ENCODE measurements around the gene MSRB3.
A peak's percentile ranks its signal among the peaks of the same experiment; 100 is the strongest.
"Not testable (repeated sequence)": the region's sequence is repeated elsewhere in the genome, so short reads cannot be mapped to it uniquely, and the experiment has no call there.

The MSRB3 gene

DNA sequence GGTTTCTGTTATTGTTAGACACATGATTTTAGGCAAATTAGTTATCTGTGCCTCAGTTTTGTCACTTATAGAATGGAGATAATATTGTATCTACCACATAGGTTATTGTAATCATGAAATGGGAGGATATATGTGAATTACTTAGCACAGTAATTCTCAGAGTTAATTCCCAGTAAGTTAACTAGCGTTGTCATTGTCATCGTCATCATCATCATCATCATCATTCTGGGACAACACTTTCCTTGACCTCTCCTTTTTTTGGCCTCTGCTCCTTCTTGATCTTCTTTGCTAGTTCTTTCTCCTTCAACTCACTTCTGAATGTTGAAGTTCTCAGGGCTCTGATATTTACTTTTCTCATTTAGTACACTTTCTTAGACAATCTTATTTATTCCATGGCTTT is 13.8 kb downstream of the MSRB3 start:
- no peak for DNase-seq (ENCODE audit: low spot score)

DNA sequence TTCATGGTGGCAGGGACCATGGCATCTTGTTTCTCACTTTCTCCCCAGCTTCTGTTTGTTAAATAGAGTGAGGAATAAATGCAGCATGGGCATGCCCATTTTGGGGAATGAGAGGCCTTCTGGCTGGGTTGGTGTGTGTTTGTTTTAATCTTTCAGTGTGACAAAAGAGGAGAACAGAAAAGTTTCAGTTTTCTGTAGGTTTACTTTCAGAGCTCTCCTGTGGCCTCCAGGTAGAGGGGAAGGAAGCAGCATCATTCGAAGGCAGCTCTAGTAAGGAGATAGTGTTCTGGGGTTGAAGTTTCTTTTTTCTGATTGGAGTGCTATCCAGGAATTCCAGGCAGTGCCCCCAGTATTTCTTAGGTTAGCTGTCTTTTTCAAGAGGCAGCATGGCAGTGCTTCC is 15.3 kb downstream of the MSRB3 start:
- DNase-seq (ENCODE audit: low spot score) = no peak

GRCh38 chr12:65294641-65295262 is 16.3 kb downstream of the MSRB3 start:
- DNase-seq (ENCODE audit: low spot score) = no peak

DNA sequence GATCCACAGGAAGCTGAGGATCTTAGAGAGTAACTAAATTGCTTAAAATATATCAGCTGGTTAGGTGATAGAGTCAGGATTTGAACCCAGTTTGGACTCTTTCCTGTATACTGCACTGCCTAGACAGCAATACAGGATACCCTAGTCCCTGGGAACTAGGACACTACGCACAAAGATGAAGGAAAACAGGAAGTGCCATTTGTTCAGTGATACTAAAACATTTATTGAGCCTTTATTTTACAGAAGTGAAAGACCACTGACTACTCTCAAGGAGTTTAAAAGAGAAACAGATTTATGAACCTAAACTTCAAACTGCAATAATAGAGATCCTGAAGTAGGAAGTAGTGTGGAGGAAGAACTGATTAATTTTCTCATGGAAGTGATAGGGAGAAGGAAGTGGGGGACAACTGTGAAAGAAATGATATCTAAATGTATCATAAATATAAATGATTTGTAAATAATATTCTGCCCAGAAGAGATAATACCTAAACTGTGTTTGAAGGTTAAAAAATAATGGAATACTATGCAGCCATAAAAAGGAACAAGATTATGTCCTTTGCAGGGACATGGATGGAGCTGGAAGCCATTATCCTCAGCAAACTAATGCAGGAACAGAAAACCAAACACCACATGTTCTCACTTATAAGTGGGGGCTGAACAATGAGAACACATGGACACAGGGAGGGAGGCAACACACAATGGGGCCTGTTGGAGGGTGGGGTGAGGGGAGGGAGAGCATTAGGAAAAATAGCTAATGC is 18.2 kb downstream of the MSRB3 start:
- no peak for DNase-seq (ENCODE audit: low spot score)

GRCh38 chr12:65300097-65300496 is 21.6 kb downstream of the MSRB3 start:
- no peak for DNase-seq (ENCODE audit: low spot score)

- DNase-seq (ENCODE audit: low spot score) = no peak
Measured at GRCh38 chr12:65300679-65301349, 22.3 kb downstream of the MSRB3 start.

GRCh38 chr12:65302891-65303290 is 24.4 kb downstream of the MSRB3 start:
- DNase-seq (ENCODE audit: low spot score) = no peak

DNA sequence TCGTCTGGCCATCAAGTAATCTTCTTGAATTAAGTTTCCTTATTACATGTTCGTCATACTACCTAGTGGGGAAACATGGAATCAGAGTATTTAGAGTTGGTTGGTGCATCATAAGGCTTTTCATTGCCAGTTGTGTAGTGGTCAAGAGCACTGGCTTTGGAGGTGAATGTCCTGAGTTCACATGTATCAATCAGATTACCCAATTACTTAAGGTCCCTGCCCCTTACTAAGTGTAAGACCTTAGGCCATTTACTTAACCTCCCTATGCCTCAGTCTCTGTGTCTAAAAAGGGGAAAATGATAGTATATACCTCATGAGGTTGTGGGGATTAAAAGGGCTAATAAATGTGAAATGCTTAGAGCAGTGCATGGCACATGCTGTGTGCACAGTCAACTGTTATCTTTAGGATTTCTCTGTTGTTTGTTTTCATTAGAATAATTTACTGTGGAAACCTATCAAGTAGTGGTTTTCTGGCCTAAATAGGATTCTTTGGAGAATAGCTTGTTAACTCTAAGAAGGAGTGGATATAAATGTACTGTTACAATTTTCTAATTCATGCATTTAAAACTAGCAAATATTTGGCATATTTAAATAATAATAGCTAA is 27.0 kb downstream of the MSRB3 start:
- no peak for DNase-seq (ENCODE audit: low spot score)

- peak; percentile 12 for DNase-seq (ENCODE audit: low spot score)
Measured at GRCh38 chr12:65306366-65307168, 28.1 kb downstream of the MSRB3 start.

- no peak for DNase-seq (ENCODE audit: low spot score)
Measured at GRCh38 chr12:65307169-65307501, 28.7 kb downstream of the MSRB3 start.

- DNase-seq (ENCODE audit: low spot score) = no peak
Measured at GRCh38 chr12:65308006-65308405, 29.5 kb downstream of the MSRB3 start.

- DNase-seq (ENCODE audit: low spot score) = no peak
Measured at GRCh38 chr12:65308601-65309071, 30.2 kb downstream of the MSRB3 start.

DNA sequence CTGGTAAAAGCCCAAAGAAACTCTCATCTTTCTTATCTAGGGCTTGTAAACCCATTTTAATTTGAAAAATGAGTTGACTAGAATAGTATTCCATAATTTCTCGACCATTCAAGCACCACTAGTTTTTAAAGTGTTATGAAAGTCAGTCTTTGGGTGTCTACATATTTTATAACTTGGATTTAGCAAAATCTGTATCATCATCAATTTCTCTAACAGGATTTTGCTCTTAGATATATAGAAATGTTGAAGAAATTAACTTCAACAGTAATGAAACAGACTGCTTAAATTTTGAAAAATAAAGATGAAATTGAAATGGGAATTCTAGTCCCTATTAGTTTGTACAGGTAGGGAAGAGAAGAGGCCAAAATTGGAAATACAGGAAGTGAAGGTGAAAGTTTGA is 32.8 kb downstream of the MSRB3 start:
- DNase-seq (ENCODE audit: low spot score) = no peak

DNA sequence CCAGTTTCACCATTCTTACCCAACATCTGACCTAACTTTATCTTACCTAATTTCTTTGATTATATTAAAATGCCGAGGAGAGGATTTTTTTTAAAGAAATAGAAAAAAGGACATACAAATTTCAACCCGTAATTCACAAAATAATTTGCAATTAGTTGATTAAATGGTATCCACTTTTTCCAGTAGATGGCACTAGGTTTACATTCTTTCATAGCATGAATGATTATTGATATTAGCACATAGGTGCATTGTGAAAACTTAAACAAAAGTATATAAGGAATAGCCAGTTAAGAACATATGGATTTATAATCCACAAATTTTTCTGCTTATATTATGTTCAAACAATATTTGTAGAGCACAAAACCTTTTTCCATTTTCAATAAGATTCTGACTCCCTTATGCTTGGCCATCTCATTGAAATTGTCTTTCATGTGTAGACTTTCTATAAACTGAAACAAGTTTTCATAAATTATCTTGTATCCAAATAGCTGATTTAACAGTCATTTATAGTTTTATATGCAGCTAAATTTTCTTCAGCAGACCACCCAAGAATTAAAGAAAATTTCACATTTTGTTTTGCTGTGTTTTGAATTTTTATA is 35.3 kb downstream of the MSRB3 start:
- DNase-seq (ENCODE audit: low spot score) = no peak

DNA sequence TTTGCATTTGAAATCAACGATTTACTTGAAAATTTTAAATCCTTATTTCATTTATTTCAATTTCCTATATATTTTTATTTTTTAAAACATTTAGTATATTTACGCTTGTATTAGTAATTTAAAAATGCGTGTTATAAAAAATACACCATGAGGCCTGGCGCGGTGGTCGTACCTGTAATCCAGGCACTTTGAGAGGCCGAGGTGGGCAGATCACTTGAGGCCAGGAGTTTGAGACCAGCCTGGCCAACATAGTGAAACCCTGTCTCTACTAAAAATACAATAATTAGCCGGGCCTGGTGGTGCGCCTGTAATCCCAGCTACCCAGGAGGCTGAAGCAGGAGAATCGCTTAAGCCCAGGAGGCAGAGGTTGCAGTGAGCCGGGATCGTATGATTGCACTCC is 36.8 kb downstream of the MSRB3 start:
- DNase-seq (ENCODE audit: low spot score) = not testable (repeated sequence)

DNA sequence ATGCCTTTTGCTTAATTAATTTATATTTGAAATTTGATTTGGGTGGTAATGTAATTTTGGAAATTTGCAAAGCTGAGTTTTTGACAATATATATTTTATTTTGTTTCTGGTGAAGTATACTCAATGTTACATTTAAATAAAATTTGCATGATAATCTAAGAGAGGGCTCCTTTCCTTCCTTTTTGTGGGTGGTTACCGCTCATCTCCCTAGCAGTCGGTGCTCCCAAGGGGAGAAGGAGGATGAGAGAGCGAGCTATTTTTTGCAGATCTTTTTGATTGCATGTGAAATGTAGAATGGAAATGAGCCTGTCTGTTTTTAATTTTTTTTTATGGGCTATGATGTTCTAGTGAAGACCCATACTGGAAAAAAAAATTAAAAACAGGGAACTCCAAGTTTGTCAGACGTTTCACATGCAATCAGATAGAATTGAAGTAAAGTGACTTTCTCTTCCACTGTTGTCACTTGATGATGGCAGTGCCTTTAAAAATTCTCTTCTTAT is 39.8 kb downstream of the MSRB3 start:
- no peak for DNase-seq (ENCODE audit: low spot score)

DNA sequence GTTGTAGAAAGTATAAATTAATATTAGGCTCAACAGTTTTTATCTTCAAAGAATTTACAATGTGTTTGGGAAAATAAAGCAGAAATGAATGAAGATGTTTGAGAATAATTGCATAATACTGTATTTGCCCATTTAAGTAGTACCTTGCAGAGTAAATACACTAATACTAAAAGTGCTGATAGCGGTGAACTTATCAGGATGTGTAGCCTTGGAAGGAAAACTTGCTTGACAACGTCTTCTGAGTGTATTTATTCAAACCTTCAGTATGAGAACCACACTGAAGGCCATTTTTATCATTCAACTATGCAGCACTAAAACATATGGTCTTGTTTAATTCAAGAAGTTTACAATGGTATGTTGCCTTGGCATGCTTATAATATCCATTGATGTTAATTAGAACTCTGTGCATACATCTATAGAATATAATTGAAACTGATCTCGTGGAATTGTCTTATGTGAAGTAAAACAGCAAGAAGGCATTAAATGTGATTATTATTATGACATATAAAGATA is 41.3 kb downstream of the MSRB3 start:
- no peak for DNase-seq (ENCODE audit: low spot score)

DNA sequence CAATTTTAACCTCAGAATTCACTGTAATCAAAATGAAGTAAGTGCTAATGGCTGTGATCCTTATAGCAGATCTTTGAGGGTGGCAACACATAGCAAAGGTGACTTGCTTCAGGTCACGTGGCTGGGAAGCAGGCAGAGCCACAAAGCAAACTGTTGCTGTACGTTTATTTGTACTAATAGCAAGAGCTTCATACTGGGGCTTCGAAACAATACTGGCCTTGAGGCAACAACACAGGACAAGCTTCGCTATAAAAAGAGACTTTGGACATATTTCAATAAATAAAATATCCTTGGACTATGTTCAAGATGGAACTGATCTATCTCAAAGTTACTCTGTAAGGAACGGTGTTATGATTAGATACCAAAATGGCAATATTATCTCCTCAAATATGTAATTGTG is 44.6 kb downstream of the MSRB3 start:
- no peak for DNase-seq (ENCODE audit: low spot score)

GRCh38 chr12:65324056-65324455 is 45.6 kb downstream of the MSRB3 start:
- no peak for DNase-seq (ENCODE audit: low spot score)

DNA sequence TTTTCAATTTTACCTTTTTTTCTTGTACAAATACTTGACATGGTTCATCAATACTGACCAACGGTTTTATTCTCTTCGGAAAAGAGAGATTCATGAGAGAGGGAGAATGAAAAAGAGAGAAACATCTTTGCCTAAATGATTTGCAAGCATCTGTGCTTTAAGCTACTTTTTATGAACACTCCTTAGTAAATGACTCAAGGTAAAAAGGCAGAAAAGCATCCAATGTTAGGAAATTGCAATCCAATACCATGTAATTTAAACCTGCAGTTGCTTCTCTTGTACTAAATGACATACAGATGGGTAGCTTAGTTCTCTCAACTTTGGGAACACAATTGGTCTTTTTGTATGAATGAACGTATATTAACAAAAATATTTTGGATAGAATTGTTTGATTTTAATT is 46.1 kb downstream of the MSRB3 start:
- no peak for DNase-seq (ENCODE audit: low spot score)

DNA sequence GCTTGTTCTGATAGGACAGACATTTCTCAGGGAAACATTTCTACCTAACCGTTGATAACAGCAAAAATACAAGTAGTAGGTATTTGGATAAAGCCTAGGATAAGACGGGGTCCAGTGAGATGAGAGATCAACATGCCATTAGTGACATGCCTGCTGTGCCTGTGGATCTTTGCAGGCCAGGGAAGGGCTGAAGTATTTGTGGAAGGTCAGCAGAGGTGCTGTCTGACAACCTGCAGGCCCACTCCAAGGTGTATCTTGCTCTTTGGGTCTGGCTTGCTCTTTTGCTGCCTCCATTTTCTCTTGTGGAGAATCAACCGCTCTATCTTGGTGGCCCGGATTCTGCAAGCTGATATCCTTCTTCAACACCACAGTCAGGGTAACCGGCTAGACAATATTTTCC is 46.7 kb downstream of the MSRB3 start:
- no peak for DNase-seq (ENCODE audit: low spot score)
